GM12878 (cell line): ENCODE measurements around the gene PLEKHA6. TPM values are rescaled to one million over a fixed set of nuclear protein-coding genes. Genes with fewer than 3 reads are reported as not detected.

Experiments
- ATAC-seq: fragments of 200-7000 bp; cut with Tn5 transposase; 3 replicates; pipeline ENCODE4 v1.9.1; 2020; ENCODE audit warnings: mild to moderate bottlenecking, moderate library complexity
- BruUV-seq: library from RNA; stranded (reverse); fragments of 400-500 nt; replicated peaks from 2 replicates; lab custom pipeline; 2021; lab: Mats Ljungman, UMichigan
- CTCF ChIA-PET: fragments of 300-600 bp; sonication (Branson Sonifier 250); formaldehyde crosslinking; extraction: SDS; loops from one replicate; lab custom pipeline; 2021; ENCODE audit warnings: inconsistent platforms; lab: Yijun Ruan, JAX
- POLR2A ChIA-PET: fragments of 350-600 bp; formaldehyde crosslinking; extraction: SDS; loops from one replicate; lab custom pipeline; 2021; ENCODE audit warnings: inconsistent platforms; lab: Charles Lee
- RAD21 ChIA-PET: fragments of 300-600 bp; sonication (Branson Sonifier 250); formaldehyde crosslinking; loops from one replicate; lab custom pipeline; 2023; ENCODE audit warnings: antibody characterized with exemption; ENCODE audit not compliant: unreplicated experiment; lab: Charles Lee
- SMC1A ChIA-PET: fragments of 300-600 bp; sonication (Branson Sonifier 250); formaldehyde crosslinking; loops from one replicate; lab custom pipeline; 2023; ENCODE audit not compliant: unreplicated experiment, uncharacterized antibody; lab: Charles Lee
- DNase-seq: peaks from one replicate; pipeline ENCODE4 v3.0.0-alpha.2; 2011; ENCODE audit warnings: low read depth, low spot score
- FAIRE-seq: peaks from 3 replicates; lab custom pipeline; 2011; peaks lifted over from hg19 to GRCh38; lab: Jason Lieb, UNC
- H2AFZ ChIP-seq: 2 replicates; pipeline ENCODE4 v1.6.0; 2011; ENCODE audit warnings: low read depth, low read length, control low read depth; ENCODE audit not compliant: control insufficient read depth
- H3K27ac ChIP-seq: 2 replicates; pipeline ENCODE4 v1.5.1; 2011; ENCODE audit warnings: control low read depth; ENCODE audit not compliant: control insufficient read depth, insufficient read depth
- H3K27me3 ChIP-seq, 2 experiments: replicated peaks in 1 of 2; 2 replicates each; pipeline versions ENCODE4 v1.6.0 to v1.6.1; 2011; ENCODE audit warnings: low read length in 1 of 2; ENCODE audit not compliant: control insufficient read depth in 2 of 2, insufficient read depth in 2 of 2
- H3K36me3 ChIP-seq, 2 experiments: 2 replicates each; pipeline ENCODE4 v1.5.1; 2011; ENCODE audit warnings: low read length in 1 of 2; ENCODE audit not compliant: control insufficient read depth in 2 of 2, insufficient read depth in 2 of 2
- H3K4me1 ChIP-seq: 2 replicates; pipeline ENCODE4 v1.6.1; 2011; ENCODE audit warnings: mild to moderate bottlenecking, low read length, moderate library complexity, mixed read lengths; ENCODE audit not compliant: control insufficient read depth, insufficient read depth
- H3K4me2 ChIP-seq: 2 replicates; pipeline ENCODE4 v1.6.0; 2011; ENCODE audit warnings: control low read depth; ENCODE audit not compliant: control insufficient read depth, insufficient read depth
- H3K4me3 ChIP-seq: fragments of 200-600 bp; sonication (generic); 2 replicates; pipeline ENCODE4 v1.5.1; 2016
- H3K79me2 ChIP-seq: 2 replicates; pipeline ENCODE4 v1.6.0; 2011; ENCODE audit warnings: low read length; ENCODE audit not compliant: control insufficient read depth, insufficient read depth
- H3K9ac ChIP-seq: 2 replicates; pipeline ENCODE4 v1.8.0; 2011; ENCODE audit warnings: low read length, control low read depth, mixed read lengths; ENCODE audit not compliant: control insufficient read depth, insufficient read depth
- H3K9me3 ChIP-seq: replicated peaks from 3 replicates; pipeline ENCODE4 v1.5.1; 2011; ENCODE audit warnings: mild to moderate bottlenecking, low read length; ENCODE audit not compliant: control insufficient read depth, insufficient read depth
- H4K20me1 ChIP-seq: 2 replicates; pipeline ENCODE4 v1.6.0; 2011; ENCODE audit not compliant: control insufficient read depth, insufficient read depth
- BMI1 ChIP-seq: fragments of 450-650 bp; IDR thresholded peaks from 2 replicates; pipeline ENCODE4 v1.6.1; 2016; ENCODE audit warnings: mild to moderate bottlenecking, moderate library complexity, borderline replicate concordance
- EP300 ChIP-seq, 2 experiments: fragments of 150-350 bp in 1 of 2; IDR thresholded peaks; 2 replicates each; pipeline ENCODE4 v1.6.1; 2011 to 2012; ENCODE audit warnings: low read depth in 2 of 2, low read length in 2 of 2, borderline replicate concordance in 1 of 2, improper control_type of control experiment in 1 of 2, inconsistent platforms in 1 of 2; ENCODE audit not compliant: control insufficient read depth in 1 of 2
- JUND ChIP-seq: IDR thresholded peaks from 2 replicates; pipeline ENCODE4 v1.6.1; 2012; ENCODE audit warnings: low read depth, mild to moderate bottlenecking, low read length, improper control_type of control experiment, moderate library complexity
- NFYA ChIP-seq: IDR thresholded peaks from 2 replicates; pipeline ENCODE4 v1.6.1; 2011; ENCODE audit warnings: low read depth, mild to moderate bottlenecking, low read length, improper control_type of control experiment, borderline replicate concordance
- NR2F1 ChIP-seq: fragments of 450-650 bp; conservative IDR thresholded peaks from 2 replicates; pipeline ENCODE4 v1.6.1; 2017; ENCODE audit warnings: mild to moderate bottlenecking
- RELA ChIP-seq: fragments of 450-650 bp; IDR thresholded peaks from 2 replicates; pipeline ENCODE4 v1.8.0; 2014; ENCODE audit warnings: borderline replicate concordance; ENCODE audit not compliant: partially characterized antibody
- SPI1 ChIP-seq: IDR thresholded peaks from 2 replicates; pipeline ENCODE4 v1.6.1; 2011; ENCODE audit warnings: low read depth, mild to moderate bottlenecking, low read length, moderate library complexity, borderline replicate concordance; ENCODE audit not compliant: insufficient read depth
- SUZ12 ChIP-seq: fragments of 200-600 bp; sonication (generic); IDR thresholded peaks from one replicate; pipeline ENCODE4 v1.6.1; 2018; ENCODE audit warnings: antibody characterized with exemption, mild to moderate bottlenecking; ENCODE audit not compliant: unreplicated experiment
- TBL1XR1 ChIP-seq: IDR thresholded peaks from 2 replicates; pipeline ENCODE4 v1.6.1; 2012; ENCODE audit warnings: low read depth, low read length, improper control_type of control experiment
- TCF3 ChIP-seq: IDR thresholded peaks from 2 replicates; pipeline ENCODE4 v1.6.1; 2012; ENCODE audit warnings: low read depth, mild to moderate bottlenecking, low read length, borderline replicate concordance; ENCODE audit not compliant: insufficient read depth
- WGBS: methylation state at CpG from one replicate; pipeline ENCODE4 v1.1.6; 2016; ENCODE audit warnings: low lambda C conversion rate; ENCODE audit not compliant: insufficient replicate concordance, insufficient coverage; ENCODE audit errors: missing lambda C conversion rate; 5-methylcytosine and 5-hydroxymethylcytosine counted together
- in situ Hi-C: fragments of 300-500 bp; cut with MboI; formaldehyde crosslinking; loops from 9 replicates; pipeline ENCODE4 v1.14.3; 2018; ENCODE audit warnings: mixed read lengths
- intact Hi-C: fragments of 100-400 bp; cut with micrococcal nuclease; formaldehyde crosslinking; loops from one replicate; pipeline ENCODE4 v1.14.2; 2022; ENCODE audit not compliant: unreplicated experiment
- polyA plus RNA-seq, 11 experiments: library from polyadenylated mRNA; depleted of rRNA in 4 of 11; unstranded in 6 of 11; stranded (reverse) in 5 of 11; fragments of >200 nt; fragmentation: Nextera tagmentation in 4 of 11; fragmentation: Illumina TruSeq in 1 of 11; extraction: Ambion mirVana in 4 of 11; extraction: Trizol in 1 of 11; gene quantifications; 1 replicate in 1 of 11; 2 replicates in 10 of 11; pipeline versions ENCODE4 v1.2.1 to v1.2.3, GENCODE V29; 2011 to 2016; ENCODE audit warnings: inconsistent platforms in 2 of 11, missing spikeins in 2 of 11, low read depth in 1 of 11
- total RNA-seq, 4 experiments: library from RNA; depleted of rRNA in 3 of 4; stranded (reverse); fragments of >200 nt in 3 of 4; fragmentation: Illumina TruSeq in 1 of 4; extraction: Trizol in 1 of 4; gene quantifications; 2 replicates each; pipeline versions ENCODE4 v1.2.1 to v1.2.3, GENCODE V29; 2013 to 2021
- TF ChIP-seq, protein P1 (sequence below): IDR thresholded peaks from 2 replicates; pipeline ENCODE4 v1.6.1; 2012; ENCODE audit warnings: low read depth, low read length, improper control_type of control experiment

The PLEKHA6 gene
- total and polyA plus RNA-seq, 10 of the 15 experiments (the other 5 are each of a cell fraction or from before 2014, with no cell fraction given): 0.04 to 0.81 (median 0.19) TPM; not detected in 4

DNA sequence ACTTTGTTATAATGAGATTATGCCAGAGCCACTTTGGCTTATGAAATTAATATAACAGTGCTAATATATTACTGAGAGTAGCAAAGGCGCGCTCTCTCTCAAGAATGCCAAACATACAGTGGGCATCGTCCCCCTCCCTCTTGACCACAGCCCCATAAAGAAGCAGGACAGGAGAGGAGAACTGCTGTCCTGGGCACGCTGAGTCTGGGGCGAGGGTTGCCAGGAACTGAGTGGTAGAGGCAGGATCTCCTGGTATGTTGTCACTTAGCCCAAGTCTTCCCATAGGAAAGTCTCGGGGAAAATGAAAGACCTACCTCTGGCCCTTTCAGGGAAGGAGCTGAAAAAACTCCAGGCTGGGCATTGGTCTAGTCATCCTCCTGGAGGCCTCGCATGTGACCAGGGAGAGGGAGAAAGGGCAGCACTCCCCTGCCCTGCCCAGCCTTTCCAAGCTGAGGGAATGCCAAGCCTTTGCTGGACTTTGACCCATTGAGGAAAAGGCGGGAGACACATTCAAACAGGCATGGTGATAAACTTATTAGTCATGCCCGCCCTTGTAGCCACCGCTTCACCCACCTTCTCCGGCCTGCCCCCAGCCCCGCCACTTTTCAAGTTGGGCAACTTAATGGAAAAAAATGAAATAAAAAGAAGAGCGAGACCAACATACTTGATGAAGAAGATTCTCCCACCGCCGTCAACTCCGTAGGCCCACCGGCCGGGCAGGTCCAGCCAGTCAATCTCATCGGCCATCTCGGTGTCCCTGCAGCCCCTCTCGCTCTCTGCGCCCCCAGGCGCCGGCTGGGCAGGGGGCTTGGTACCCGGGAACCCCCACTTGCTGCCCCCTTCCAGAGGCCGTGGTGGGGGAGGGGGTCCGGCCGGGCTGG lies 17.4 kb upstream of the PLEKHA6 start (continued):
- TF ChIP-seq, protein P1, sequence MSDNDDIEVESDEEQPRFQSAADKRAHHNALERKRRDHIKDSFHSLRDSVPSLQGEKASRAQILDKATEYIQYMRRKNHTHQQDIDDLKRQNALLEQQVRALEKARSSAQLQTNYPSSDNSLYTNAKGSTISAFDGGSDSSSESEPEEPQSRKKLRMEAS: no peak
- TF ChIP-seq NFYA: no peak

DNA sequence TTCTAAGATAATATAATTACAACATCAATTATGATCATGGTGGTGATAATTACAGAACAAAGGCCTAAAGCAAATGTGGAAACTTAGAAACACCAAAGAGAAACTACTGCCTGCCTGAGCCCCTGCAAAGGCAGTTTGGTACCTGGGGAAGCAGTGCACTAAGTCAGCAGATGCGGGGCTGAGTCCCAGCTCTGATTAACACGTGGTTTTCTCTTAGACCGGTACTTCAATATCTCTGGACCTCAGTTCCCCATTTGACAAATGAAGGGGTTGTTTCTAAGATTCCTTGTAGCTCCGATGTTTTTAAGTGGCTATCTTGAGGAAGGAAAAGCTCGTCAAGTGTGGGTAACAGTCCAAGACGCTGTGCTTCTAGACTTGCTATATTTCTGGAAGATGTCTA lies 16.7 kb upstream of the PLEKHA6 start:
- CTCF ChIA-PET: interaction anchor here (0.7 to 17.7 kb wide), 6 partner anchors 10 to 204 kb away, joined by 3 to 297 read pairs (median 5); partner anchors contain the start of gene PLEKHA6
- H3K9ac ChIP-seq: no peak overlapping the region
- BruUV-seq: no TSS peak
- POLR2A ChIA-PET: interaction anchor here (0.6 kb wide), 1 partner anchor 10 kb away, joined by 4 read pairs; no protein-coding TSS in a partner anchor
- no peaks in the 10 kb centered on the region for H3K9me3 ChIP-seq
- H4K20me1 ChIP-seq: no peaks in the 10 kb centered on the region
- no peaks in the 10 kb centered on the region for H3K4me1 ChIP-seq
- no peak overlapping the region for H3K27ac ChIP-seq
- intact Hi-C loops (no loop called here), in situ Hi-C loops (no loop called here)
- H3K4me2 ChIP-seq: no peak overlapping the region
- TF ChIP-seq RELA (no peak), EP300 (IDR thresholded peaks at IDR 0.05; ENCODE audit: borderline replicate concordance in 1 of 2, control insufficient read depth in 1 of 2, low read depth in 2 of 2, low read length in 2 of 2) (no peak), TBL1XR1 (no peak), JUND (no peak), SPI1 (peak; percentile 13; the same call in 1 of the 2 replicates), TCF3 (no peak), NR2F1 (no peak), SUZ12 (no peak), BMI1 (no peak)
- SMC1A ChIA-PET: interaction anchor here (1.6 to 2.6 kb wide), 3 partner anchors 13 to 22 kb away, joined by 6 to 16 read pairs (median 9); no protein-coding TSS in a partner anchor
- no peaks in the 10 kb centered on the region for H3K79me2 ChIP-seq
- H3K4me3 ChIP-seq: no peak overlapping the region
- no peak for FAIRE-seq
- no peak for DNase-seq
- RAD21 ChIA-PET: interaction anchor here (1.1 to 11.4 kb wide), 3 partner anchors 13 to 118 kb away, joined by 3 to 133 read pairs (median 10); no protein-coding TSS in a partner anchor
- 58% methylated on average over 6 of the region's 6 CpGs for whole genome bisulfite sequencing
- H2AFZ ChIP-seq: no peak overlapping the region
- peaks cover 4 to 5% of the 10 kb centered on the region in 2 experiments; a peak in 3 of 4 replicates for H3K27me3 ChIP-seq
- no peak for ATAC-seq
- no peaks in the 10 kb centered on the region for H3K36me3 ChIP-seq
